Activated T-helper 1 cell treated with Interleukin-2 at 50 U/mL for 16 hours (primary cell): ENCODE measurements around the gene SFXN1.

Experiments used
- DNase-seq: peaks from one replicate; pipeline ENCODE4 v3.0.0-alpha.2; 2020; ENCODE audit warnings: low read depth

Gene SFXN1

GRCh38 chr5:175541264-175541663, 62.9 kb downstream of the SFXN1 start:
- no peak for DNase-seq

- DNase-seq = no peak
Observed at GRCh38 chr5:175542232-175542965, 64.0 kb downstream of the SFXN1 start.

DNA sequence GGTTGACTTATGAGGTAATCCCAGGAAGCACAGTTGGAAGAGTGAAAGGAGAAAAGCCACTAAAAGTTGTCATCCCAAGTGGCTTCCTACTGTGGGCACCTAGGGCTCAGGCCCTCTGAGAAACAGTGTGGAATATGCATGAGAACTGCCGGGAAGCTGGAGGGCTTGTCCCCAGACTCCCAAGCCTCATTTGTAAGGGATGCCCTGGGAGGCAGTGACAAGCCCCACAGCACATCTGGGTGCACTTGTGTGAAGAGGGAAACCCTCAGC, 64.5 kb downstream of the SFXN1 start:
- DNase-seq = no peak

- DNase-seq = no peak
Observed at GRCh38 chr5:175544108-175544511, 65.8 kb downstream of the SFXN1 start.

DNA sequence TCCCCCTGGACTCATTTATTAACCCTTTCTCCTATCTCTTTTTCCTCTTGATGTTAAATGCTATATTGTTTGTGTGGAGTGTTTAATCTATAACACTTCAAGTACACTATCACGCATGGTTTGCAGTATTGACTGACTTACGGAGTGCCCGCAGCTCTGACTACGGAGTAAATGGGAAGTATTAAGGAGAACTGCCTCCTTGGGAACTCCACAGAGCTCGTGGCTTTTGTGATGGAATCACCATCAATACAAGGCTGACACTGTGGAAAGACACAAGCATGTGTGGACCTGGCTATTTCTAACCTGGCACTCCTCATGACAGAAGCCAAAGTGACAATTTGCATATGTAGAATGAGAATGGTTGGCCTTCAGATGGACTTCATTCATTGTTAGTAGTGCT, 66.2 kb downstream of the SFXN1 start:
- DNase-seq = no peak

DNA sequence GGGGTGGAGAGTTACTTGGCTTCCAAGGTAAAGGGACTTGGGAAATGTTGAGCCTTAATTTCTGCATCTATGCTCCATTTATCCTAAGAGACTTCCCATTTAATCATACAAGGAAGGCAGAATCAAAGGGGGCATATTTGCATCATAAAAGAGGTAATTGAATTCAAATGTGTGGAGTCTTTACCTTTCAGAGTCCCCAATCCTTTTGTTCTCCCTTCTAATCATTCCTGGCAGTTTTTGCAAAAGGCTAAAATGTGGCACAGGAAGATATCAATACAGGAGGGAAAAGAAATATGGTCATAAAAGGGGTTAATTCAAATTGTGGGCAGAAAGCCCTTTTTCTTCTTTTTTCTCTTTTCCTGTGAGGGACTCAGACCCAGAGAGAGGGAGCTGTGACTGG, 69.5 kb downstream of the SFXN1 start:
- DNase-seq = no peak

DNA sequence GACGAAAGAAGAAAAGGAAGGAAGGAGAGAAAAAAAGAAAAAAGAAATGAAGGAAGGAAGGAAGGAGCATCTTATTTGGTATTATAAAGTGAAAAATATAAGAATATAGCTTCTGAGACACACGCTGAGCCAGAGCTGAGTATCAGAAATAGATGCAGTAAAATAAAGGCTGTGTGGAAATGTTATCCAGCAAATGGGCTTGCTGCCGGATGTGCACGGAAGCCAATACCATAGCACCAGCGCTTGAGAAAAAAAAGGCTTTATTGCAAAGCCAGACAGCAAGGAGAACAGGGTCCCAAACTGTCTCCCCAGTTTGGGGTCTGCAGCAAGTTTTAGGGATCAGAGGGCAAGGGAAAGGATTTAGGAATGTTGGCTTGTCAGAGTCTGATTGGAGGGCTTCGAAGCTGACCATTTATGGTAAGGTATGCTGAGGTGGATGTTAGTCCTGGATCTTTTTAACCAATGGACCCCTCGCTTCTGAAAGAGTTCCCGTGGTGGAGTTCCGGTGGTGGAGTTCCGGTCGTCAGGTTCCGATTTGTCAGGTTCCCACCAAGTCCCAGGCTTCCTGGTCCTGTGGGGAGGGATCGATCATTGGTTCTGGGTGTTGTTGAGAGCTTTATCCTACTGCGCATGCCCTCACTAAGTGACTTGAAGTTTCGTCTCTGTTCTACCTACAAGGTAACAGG, 70.4 kb downstream of the SFXN1 start:
- no peak for DNase-seq

DNA sequence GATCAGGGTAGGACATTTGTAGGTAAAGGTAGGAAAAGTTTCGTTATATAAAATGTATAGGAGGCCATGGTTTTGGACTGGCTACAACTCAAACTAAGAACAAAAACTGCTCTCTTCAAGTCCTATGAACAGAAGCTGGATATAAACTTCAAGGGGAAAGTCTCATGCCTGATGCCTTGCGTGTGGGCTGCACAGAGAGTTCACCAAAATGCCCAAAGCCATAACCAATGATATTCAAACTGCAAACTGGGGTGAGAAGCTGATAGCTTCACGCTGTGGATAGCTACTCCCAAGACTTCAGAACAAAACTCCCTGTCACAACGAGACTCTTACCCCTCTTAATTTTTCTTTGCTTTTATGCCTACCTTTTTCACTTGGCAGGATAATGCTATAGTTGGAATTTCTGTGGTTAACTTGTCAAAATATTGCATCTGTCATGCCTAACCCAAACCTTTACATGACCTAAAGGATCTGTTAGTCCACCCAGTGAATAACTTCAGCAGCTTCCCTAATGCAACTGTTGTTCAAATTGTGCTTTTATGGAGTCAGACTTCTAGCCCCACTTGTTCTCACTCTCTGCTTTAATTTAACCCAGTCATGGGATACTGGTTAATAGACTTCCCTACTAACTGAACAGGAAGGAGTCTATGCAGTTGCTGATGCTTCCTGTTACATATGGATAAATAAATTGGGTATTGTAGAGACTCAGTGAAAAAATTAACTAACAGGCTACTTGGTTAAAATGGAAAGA, 71.9 kb downstream of the SFXN1 start:
- DNase-seq = no peak

DNA sequence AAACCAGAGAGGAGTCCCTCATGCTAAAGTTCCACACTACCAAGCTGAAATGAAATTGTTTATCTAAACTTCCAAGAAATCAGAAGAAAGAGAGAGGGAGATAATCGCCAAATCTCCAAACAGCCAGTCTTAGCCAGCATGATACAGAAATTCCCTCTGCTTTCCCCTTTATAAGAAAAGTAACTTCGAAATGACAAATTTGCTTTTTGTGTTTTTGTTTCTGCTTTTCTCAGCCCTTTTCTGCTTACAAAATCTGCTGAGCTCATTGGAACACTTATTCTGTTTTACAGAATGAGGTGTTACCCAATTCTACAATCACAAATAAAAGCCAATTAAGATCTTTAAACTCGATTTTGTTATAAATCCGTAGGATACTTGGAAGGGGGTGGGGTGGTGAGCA, 72.9 kb downstream of the SFXN1 start:
- DNase-seq = no peak

GRCh38 chr5:175554296-175554695, 75.9 kb downstream of the SFXN1 start:
- no peak for DNase-seq

DNA sequence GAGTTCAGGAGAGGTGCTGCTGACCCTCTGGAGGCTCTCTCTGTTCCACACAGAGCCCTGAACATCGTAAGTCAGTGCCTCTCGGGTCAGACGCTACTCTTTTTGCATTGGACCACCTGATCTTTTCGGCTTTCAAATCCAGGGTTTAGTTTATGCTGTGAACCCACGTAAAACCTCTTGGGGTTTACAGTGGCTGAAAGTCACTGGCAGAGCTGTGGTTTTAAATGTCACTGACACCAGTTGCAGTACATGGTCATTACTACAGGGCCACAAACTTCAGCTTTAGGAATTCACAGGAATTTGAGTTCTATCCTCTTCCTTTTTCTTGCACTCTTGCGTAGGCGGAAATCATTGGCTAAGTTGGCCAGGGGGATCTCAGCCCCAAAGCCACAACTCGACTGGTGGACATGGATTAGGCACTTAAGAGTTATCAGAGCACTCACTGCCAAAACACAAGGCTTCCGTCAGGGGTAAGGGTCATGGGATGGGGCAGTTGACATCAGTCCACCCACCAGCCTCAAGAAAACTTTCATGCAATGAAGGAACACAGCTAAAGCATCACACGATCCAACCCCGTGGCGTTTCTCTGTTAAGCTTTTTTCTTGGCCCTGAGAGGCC, 76.9 kb downstream of the SFXN1 start:
- no peak for DNase-seq

DNA sequence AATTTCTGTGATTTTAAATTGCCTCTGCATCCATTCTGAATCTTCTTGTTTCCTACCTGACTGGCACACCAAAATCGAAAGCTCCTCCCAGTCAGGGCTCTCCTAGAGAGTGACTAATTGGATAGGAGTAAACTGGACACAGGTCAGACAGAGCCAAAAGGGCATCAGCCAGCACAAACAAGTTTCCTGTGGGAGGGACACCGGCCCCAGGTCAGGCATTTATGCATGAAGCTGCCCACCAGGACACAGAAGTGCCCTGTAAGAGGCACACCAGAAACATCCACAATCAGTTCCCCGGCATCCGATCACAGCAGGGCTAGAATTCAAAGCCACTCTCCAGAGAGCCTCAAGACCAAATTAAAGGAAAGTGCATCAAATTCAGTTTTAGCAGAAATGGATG, 78.4 kb downstream of the SFXN1 start:
- DNase-seq = no peak

GRCh38 chr5:175557778-175558177, 79.4 kb downstream of the SFXN1 start:
- DNase-seq = no peak

DNA sequence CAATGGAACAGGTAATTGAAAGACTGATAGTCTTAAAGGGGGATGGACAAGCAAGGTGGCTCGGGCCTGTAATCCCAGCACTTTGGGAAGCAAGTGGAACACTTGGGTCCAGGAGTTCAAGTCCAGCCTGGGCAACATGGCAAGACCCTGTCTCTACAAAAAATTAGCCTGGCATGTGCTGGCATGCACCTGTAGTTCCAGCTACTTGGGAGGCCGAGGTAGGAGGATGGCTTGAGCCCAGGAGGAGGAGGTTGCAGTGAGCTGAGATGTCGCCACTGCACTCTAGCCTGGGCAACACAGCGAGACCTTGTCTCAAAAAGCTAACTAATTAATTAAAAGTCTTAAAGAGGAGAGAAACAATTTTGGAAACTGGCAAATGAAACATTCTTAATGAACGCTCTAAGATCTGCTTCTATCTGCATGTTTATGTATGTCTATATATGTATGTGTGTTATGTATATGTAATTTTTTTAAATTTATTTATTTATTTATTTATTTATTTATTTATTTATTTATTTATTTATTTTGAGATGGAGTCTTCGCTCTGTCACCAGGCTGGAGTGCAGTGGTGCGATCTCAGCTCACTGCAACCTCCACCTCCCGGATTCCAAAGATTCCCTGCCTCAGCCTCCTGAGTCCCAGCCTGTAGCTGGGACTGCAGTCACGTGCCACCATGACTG, 80.6 kb downstream of the SFXN1 start:
- DNase-seq = no peak

DNA sequence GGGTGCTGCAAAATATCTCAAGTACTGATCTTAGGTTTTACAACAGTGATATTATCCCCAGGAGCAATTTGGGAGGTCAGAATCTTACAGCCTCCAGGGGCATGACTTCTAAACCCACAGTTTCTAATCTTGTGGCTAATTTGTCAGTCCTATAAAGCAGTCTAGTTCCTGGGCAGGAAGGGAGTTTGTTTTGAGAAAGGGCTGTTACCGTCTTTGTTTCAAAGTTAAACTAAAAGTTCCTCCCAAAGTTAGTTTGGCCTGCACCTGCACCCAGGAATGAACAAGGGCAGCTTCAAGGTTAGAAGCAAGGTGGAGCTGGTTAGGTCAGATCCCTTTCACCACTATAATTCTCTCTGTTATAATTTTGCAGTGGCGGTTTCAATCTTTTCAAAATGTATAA, 81.7 kb downstream of the SFXN1 start:
- DNase-seq = no peak

GRCh38 chr5:175561085-175561484, 82.7 kb downstream of the SFXN1 start:
- DNase-seq = no peak

DNA sequence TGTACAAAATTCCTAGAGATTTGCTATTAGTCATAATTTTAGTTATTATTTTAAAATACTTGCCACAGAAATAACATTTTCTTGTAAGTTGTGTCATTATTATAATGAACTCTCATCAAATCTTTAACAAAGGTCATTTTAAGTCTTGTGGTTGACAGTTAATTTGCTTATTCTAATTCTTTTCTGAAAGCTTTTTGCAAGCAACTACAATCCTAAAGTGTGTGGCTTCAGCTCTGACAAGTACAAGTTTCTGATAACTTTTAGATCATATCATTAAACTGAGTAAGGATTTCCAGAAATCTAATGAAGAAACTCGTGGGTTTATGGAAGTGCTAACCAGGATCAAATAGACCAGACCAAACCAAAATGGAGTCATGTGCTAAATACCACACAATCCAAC, 86.4 kb downstream of the SFXN1 start:
- DNase-seq = no peak

DNA sequence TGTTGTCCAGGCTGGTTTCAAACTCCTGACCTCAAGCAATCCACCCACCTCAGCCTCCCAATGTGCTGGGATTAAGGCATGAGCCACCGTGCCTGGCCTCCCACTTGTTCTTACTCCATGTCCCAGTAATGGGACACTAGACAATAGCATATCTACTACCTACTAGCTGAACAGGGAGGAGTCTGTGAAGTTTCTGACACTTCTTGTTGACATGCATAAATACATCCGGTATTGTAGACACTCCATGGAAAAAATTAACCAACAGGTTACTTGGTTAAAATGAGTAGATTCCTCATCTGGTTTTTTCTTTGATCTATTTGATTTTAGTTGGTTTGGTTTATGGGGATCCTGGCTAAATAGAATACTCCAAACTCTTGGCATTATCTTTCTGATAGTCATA, 88.3 kb downstream of the SFXN1 start:
- DNase-seq = no peak

GRCh38 chr5:175567954-175568353, 89.6 kb downstream of the SFXN1 start:
- no peak for DNase-seq

GRCh38 chr5:175569701-175570100, 91.3 kb downstream of the SFXN1 start:
- no peak for DNase-seq

DNA sequence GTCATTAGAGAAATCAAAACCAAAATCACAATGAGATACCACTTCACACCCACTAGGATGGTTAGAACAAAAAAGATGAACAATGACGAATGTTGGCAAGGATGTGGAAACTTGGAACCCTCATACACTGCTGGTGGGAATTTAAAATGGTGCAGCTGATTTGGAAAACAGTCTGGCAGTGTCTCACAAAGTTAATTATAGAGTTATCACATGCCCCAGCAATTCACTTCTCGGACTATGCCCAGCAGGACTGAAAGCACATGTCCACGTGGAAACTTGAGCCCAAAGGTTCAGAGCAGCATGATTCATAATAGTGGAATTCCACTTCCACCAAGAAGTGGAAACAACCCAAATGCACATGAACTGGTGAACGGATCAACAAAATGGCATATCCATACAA, 94.5 kb downstream of the SFXN1 start:
- DNase-seq = no peak

GRCh38 chr5:175573493-175574269, 95.3 kb downstream of the SFXN1 start:
- no peak for DNase-seq
